Measurements from ENCODE around the gene RAD51B. TPM values are rescaled to one million over a fixed set of nuclear protein-coding genes. Genes with fewer than 3 reads are reported as not detected.

The RAD51B gene
- total and polyA plus RNA-seq, 9 donors: 21.6 to 70.1 (median 35.1) TPM

DNA sequence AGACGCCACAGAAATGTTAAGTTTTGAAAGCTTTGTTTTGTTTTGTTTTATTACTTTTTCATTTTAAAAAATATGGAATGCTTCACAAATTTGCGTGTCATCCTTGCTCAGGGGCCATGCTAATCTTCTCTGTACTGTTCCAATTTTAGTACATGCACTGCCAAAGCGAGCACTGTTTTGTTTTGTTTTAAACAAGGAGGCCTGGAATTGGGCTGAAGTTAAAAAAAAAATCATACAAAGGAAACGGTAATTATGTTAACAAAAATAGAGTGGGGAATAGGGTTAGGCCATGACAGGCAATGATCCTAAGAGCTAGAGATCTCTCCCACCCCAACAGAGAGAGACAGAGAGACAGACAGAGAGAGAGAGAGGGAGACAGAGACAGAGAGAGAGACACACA is 916.3 kb downstream of the RAD51B start:
- TF ChIP-seq EP300 (IDR thresholded peaks at IDR 0.05) (no peak), POLR2A (IDR thresholded peaks at IDR 0.05) (no peak)
- TF ChIP-seq, protein P1, sequence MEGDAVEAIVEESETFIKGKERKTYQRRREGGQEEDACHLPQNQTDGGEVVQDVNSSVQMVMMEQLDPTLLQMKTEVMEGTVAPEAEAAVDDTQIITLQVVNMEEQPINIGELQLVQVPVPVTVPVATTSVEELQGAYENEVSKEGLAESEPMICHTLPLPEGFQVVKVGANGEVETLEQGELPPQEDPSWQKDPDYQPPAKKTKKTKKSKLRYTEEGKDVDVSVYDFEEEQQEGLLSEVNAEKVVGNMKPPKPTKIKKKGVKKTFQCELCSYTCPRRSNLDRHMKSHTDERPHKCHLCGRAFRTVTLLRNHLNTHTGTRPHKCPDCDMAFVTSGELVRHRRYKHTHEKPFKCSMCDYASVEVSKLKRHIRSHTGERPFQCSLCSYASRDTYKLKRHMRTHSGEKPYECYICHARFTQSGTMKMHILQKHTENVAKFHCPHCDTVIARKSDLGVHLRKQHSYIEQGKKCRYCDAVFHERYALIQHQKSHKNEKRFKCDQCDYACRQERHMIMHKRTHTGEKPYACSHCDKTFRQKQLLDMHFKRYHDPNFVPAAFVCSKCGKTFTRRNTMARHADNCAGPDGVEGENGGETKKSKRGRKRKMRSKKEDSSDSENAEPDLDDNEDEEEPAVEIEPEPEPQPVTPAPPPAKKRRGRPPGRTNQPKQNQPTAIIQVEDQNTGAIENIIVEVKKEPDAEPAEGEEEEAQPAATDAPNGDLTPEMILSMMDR (IDR thresholded peaks at IDR 0.05): no peak
- H3K27ac ChIP-seq: peak overlapping the region in 1 of 2 donors; percentile 74
- H3K27me3 ChIP-seq: no peaks in the 10 kb centered on the region
- no peak for DNase-seq
- H3K4me3 ChIP-seq: no peak overlapping the region
- no peaks in the 10 kb centered on the region for H3K9me3 ChIP-seq
- intact Hi-C loops (cut with DNase I): no loop called here
- 3 to 11% (median 5%) methylated on average over 4 of the region's 4 CpGs for WGBS, 3 donors
- peaks cover 22% of the 10 kb centered on the region for H3K4me1 ChIP-seq (ENCODE audit: insufficient read depth)
- H3K36me3 ChIP-seq: no peaks in the 10 kb centered on the region

DNA sequence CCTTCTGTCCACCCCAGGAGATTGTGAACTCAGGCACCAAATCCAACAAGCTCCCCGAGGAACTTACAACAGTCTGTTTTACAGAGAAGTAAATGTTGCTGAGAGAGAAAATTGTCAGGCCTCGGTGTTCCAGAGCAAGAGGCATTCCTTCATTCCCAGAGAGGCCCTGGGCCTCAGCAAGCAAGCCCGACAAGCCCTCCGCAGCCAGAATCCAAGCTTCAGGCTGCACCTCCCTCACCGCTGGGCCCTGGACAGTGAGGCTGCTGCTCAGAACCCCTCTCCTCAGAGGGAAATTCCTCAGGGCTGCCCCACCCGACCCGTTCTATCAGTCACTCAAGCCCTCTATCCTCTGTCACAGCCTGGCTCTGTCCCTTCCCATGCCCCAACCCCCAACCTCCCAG is 916.9 kb downstream of the RAD51B start:
- peak overlapping the region in 1 of 2 donors; percentile 74 for H3K27ac ChIP-seq
- H3K4me1 ChIP-seq (ENCODE audit: insufficient read depth): peaks cover 22% of the 10 kb centered on the region
- intact Hi-C loops (cut with DNase I): no loop called here
- no peaks in the 10 kb centered on the region for H3K36me3 ChIP-seq
- H3K4me3 ChIP-seq: no peak overlapping the region
- TF ChIP-seq, protein P1 (IDR thresholded peaks at IDR 0.05): no peak
- TF ChIP-seq POLR2A (IDR thresholded peaks at IDR 0.05): no peak
- no peak for TF ChIP-seq EP300 (IDR thresholded peaks at IDR 0.05)
- peak in 3 of 5 donors; percentile 40 to 57 (median 48) for DNase-seq
- WGBS, 3 donors: 30 to 36% (median 32%) methylated on average over 7 of the region's 7 CpGs
- H3K9me3 ChIP-seq: no peaks in the 10 kb centered on the region
- no peaks in the 10 kb centered on the region for H3K27me3 ChIP-seq

DNA sequence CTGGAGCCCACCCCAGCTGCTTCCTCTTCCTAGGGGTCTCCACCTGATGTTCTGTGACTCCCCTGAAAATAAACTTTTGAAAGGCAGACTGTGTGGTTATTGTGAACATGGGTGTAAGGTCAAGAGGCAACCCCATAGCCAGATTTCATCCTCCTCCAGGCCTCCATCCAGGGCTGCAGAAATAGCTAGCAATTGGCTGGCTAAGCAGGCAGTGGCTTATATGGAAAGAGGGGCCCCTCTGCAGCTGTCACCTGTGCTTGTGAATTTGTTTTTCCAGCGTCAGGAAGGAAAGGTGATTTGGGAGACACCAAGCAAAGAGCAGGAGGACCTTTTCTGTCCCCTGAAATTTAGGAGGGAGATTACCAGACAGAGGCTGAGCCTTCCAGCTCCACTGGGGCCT is 917.5 kb downstream of the RAD51B start:
- intact Hi-C loops (cut with DNase I): no loop called here
- Histone ChIP-seq H3K36me3 (no peaks in the 10 kb centered on the region), H3K4me3 (no peak overlapping the region), H3K27me3 (no peaks in the 10 kb centered on the region), H3K4me1 (ENCODE audit: insufficient read depth) (peaks cover 22% of the 10 kb centered on the region), H3K9me3 (no peaks in the 10 kb centered on the region), H3K27ac (peak overlapping the region in 1 of 2 donors; percentile 74)
- no peak for DNase-seq
- 89 to 100% (median 100%) methylated on average over 1 of the region's 1 CpG for WGBS, 3 donors
- TF ChIP-seq EP300 (IDR thresholded peaks at IDR 0.05) (no peak), POLR2A (IDR thresholded peaks at IDR 0.05) (no peak)
- TF ChIP-seq, protein P1 (IDR thresholded peaks at IDR 0.05): no peak

DNA sequence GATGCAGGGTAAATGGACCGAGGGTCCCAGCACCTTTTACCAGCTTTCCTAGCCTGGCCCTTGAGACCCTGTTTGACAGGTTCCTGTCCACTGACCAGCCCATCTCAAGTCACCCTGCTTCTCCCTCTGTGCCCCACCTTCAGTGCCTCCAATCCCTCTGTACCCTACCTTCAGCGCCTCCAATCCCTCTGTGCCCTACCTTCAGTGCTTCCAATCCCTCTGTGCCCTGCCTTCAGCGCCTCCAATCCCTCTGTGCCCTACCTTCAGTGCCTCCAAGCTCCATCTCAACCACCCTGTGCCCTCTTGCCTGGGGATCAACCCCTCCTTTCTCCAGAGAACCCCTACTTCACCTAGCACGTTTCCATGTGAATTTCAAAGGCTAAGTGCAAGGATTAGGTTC is 919.0 kb downstream of the RAD51B start:
- WGBS, 3 donors: 94 to 98% (median 98%) methylated on average over 4 of the region's 4 CpGs
- no peak overlapping the region for H3K27ac ChIP-seq
- peaks cover 22% of the 10 kb centered on the region for H3K4me1 ChIP-seq (ENCODE audit: insufficient read depth)
- intact Hi-C loops (cut with DNase I): loop anchor here in 1 of 4 donors (2.0 kb wide), 1 partner anchor 50 kb away; no protein-coding TSS in a partner anchor
- no peak for DNase-seq
- H3K4me3 ChIP-seq: no peak overlapping the region
- no peaks in the 10 kb centered on the region for H3K27me3 ChIP-seq
- no peaks in the 10 kb centered on the region for H3K9me3 ChIP-seq
- H3K36me3 ChIP-seq: no peaks in the 10 kb centered on the region
- no peak for TF ChIP-seq POLR2A (IDR thresholded peaks at IDR 0.05)
- TF ChIP-seq EP300 (IDR thresholded peaks at IDR 0.05): no peak
- TF ChIP-seq, protein P1 (IDR thresholded peaks at IDR 0.05): no peak

All from ovary (tissue), 9 donors.